K562 (cell line): ENCODE measurements around the gene UPK2. TPM values are rescaled to one million over a fixed set of nuclear protein-coding genes. Genes with fewer than 3 reads are reported as not detected.

Source experiments
- BHLHE40 ChIP-seq: IDR thresholded peaks from 2 replicates; pipeline ENCODE4 v1.6.1; 2011; ENCODE audit warnings: low read length, improper control_type of control experiment
- BRD9 ChIP-seq: fragments of 450-650 bp; IDR thresholded peaks from 2 replicates; pipeline ENCODE4 v1.6.1; 2018; ENCODE audit warnings: low read depth; ENCODE audit not compliant: partially characterized antibody
- DPF2 ChIP-seq: fragments of 450-650 bp; IDR thresholded peaks from 2 replicates; pipeline ENCODE4 v1.6.1; 2016
- KAT7 ChIP-seq: sonication (generic); formaldehyde crosslinking; IDR thresholded peaks from 2 replicates; pipeline ENCODE4 v1.8.0; 2022; ENCODE audit warnings: missing genetic modification reagents, mild to moderate bottlenecking, borderline replicate concordance
- KDM1A ChIP-seq, 2 experiments: fragments of 450-650 bp; IDR thresholded peaks; 2 replicates each; pipeline ENCODE4 v1.6.1; 2016; ENCODE audit warnings: mild to moderate bottlenecking in 2 of 2
- L3MBTL2 ChIP-seq: fragments of 450-650 bp; IDR thresholded peaks from 2 replicates; pipeline ENCODE4 v1.6.1; 2016; ENCODE audit warnings: mild to moderate bottlenecking, moderate library complexity
- RBM17 ChIP-seq: fragments of 200-400 bp; formaldehyde crosslinking; IDR thresholded peaks from 2 replicates; pipeline ENCODE4 v1.6.1; 2017; ENCODE audit warnings: low read depth, mild to moderate bottlenecking, low read length, borderline replicate concordance
- TRIM28 ChIP-seq: fragments of 450-650 bp; IDR thresholded peaks from 2 replicates; pipeline ENCODE4 v1.6.1; 2017
- ZBED1 ChIP-seq: IDR thresholded peaks from 2 replicates; pipeline ENCODE4 v1.6.1; 2014
- ZNF133 ChIP-seq: fragments of 250-450 bp; sonication (Bioruptor Pico); IDR thresholded peaks from 2 replicates; pipeline ENCODE4 v1.4.0; 2020; ENCODE audit warnings: mild to moderate bottlenecking
- ZNF766 ChIP-seq: fragments of 200-800 bp; sonication (Bioruptor generic); conservative IDR thresholded peaks from 2 replicates; pipeline ENCODE4 v1.6.1; 2016; ENCODE audit warnings: missing genetic modification characterization, missing compliant biosample characterization
- polyA plus RNA-seq, 8 experiments: library from polyadenylated mRNA; depleted of rRNA in 4 of 8; stranded (reverse) in 5 of 8; unstranded in 3 of 8; fragments of >200 nt; fragmentation: Nextera tagmentation in 2 of 8; fragmentation: Illumina TruSeq in 1 of 8; extraction: Ambion mirVana in 2 of 8; extraction: Trizol in 1 of 8; gene quantifications; 2 replicates each; pipeline versions ENCODE4 v1.2.1 to v1.2.3, GENCODE V29; 2011 to 2014; ENCODE audit warnings: inconsistent platforms in 1 of 8, missing spikeins in 1 of 8
- total RNA-seq, 7 experiments: library from RNA; depleted of rRNA in 6 of 7; stranded (reverse); fragments of >200 nt in 6 of 7; fragmentation: Illumina TruSeq in 2 of 7; extraction: Trizol in 2 of 7; gene quantifications; 2 replicates each; pipeline versions ENCODE4 v1.2.1 to v1.2.3, GENCODE V29; 2011 to 2021; ENCODE audit warnings: low replicate concordance in 1 of 7
- TF ChIP-seq, protein P1 (sequence below): fragments of 250-450 bp; sonication (Bioruptor Pico); IDR thresholded peaks from 2 replicates; pipeline ENCODE4 v1.4.0; 2020
- TF ChIP-seq, protein P2 (sequence below): fragments of 250-450 bp; sonication (Bioruptor Pico); IDR thresholded peaks from 2 replicates; pipeline ENCODE4 v1.5.0; 2020; ENCODE audit warnings: mild to moderate bottlenecking
- TF ChIP-seq, protein P3 (sequence below): fragments of 450-650 bp; formaldehyde crosslinking; conservative IDR thresholded peaks from 2 replicates; pipeline ENCODE4 v1.4.0; 2022; ENCODE audit warnings: mild to moderate bottlenecking, missing genetic modification characterization
- TF ChIP-seq, protein P4 (sequence below): sonication (generic); IDR thresholded peaks from 2 replicates; pipeline ENCODE4 v1.6.1; 2016
- TF ChIP-seq, protein P5 (sequence below): fragments of 450-650 bp; conservative IDR thresholded peaks from 2 replicates; pipeline ENCODE4 v1.6.1; 2016; ENCODE audit warnings: missing genetic modification characterization, low read depth, mild to moderate bottlenecking, control low read depth, missing compliant biosample characterization

The UPK2 gene
- total and polyA plus RNA-seq, 9 of the 15 experiments (the other 6 are each of a cell fraction or from before 2014, with no cell fraction given), result not detected

DNA sequence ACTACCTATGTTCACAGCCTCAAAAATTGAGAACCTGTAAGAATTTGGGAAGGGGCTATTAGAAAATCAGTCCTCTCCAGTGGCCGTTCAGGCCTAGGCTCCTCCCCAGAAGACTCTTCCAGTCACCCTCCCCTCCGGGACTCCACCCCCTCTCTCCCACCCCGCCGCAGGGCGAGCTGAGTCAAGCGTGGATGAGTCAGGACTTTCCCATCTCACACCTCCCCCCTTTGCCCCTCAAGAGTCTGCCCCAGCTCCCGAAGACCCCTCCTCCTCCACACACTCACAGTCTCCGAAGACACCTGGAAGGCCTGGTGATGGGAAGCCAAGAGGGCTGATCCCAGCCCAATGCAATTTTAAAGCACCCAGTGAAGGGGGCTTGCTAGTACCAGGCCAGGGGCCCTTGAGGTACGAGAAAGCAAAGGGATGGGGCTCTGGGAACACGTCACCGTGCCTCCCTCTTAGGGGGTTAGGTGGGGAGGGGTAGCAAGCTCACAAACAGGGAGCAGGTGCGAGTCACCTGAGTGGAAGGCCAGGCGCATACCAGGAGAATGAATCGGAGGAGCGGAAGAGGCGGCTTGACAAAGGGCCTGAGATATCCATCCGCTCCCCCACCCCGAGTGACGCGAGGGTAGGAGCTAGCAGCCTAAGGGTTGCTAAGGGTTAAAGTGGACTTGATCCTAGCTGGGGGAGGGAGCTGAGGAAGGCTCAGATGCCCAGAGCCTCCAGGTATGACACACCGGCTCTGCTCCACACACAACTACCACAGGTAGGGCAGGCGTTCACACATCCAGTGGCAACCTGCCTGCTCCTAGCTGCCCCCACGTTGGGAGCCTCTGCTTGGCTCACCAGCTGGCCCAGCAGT, 44.0 kb upstream of the UPK2 start (continued):
- TF ChIP-seq ZNF133 (CRISPR knock-in tag) (no peak), KAT7 (CRISPR knock-in tag) (peak; percentile 71), DPF2 (peak; percentile 98), KDM1A (IDR thresholded peaks at IDR 0.05) (no peak), ZBED1 (no peak), TRIM28 (no peak), BHLHE40 (peak; percentile 67; the same call in 1 of the 2 replicates), L3MBTL2 (peak; percentile 60), ZNF766 (no peak), RBM17 (no peak), BRD9 (peak; percentile 95)
- TF ChIP-seq, protein P1, sequence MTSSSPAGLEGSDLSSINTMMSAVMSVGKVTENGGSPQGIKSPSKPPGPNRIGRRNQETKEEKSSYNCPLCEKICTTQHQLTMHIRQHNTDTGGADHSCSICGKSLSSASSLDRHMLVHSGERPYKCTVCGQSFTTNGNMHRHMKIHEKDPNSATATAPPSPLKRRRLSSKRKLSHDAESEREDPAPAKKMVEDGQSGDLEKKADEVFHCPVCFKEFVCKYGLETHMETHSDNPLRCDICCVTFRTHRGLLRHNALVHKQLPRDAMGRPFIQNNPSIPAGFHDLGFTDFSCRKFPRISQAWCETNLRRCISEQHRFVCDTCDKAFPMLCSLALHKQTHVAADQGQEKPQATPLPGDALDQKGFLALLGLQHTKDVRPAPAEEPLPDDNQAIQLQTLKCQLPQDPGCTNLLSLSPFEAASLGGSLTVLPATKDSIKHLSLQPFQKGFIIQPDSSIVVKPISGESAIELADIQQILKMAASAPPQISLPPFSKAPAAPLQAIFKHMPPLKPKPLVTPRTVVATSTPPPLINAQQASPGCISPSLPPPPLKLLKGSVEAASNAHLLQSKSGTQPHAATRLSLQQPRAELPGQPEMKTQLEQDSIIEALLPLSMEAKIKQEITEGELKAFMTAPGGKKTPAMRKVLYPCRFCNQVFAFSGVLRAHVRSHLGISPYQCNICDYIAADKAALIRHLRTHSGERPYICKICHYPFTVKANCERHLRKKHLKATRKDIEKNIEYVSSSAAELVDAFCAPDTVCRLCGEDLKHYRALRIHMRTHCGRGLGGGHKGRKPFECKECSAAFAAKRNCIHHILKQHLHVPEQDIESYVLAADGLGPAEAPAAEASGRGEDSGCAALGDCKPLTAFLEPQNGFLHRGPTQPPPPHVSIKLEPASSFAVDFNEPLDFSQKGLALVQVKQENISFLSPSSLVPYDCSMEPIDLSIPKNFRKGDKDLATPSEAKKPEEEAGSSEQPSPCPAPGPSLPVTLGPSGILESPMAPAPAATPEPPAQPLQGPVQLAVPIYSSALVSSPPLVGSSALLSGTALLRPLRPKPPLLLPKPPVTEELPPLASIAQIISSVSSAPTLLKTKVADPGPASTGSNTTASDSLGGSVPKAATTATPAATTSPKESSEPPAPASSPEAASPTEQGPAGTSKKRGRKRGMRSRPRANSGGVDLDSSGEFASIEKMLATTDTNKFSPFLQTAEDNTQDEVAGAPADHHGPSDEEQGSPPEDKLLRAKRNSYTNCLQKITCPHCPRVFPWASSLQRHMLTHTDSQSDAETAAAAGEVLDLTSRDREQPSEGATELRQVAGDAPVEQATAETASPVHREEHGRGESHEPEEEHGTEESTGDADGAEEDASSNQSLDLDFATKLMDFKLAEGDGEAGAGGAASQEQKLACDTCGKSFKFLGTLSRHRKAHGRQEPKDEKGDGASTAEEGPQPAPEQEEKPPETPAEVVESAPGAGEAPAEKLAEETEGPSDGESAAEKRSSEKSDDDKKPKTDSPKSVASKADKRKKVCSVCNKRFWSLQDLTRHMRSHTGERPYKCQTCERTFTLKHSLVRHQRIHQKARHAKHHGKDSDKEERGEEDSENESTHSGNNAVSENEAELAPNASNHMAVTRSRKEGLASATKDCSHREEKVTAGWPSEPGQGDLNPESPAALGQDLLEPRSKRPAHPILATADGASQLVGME (CRISPR knock-in tag), result no peak
- TF ChIP-seq, protein P2, sequence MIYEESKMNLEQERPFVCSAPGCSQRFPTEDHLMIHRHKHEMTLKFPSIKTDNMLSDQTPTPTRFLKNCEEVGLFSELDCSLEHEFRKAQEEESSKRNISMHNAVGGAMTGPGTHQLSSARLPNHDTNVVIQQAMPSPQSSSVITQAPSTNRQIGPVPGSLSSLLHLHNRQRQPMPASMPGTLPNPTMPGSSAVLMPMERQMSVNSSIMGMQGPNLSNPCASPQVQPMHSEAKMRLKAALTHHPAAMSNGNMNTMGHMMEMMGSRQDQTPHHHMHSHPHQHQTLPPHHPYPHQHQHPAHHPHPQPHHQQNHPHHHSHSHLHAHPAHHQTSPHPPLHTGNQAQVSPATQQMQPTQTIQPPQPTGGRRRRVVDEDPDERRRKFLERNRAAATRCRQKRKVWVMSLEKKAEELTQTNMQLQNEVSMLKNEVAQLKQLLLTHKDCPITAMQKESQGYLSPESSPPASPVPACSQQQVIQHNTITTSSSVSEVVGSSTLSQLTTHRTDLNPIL (CRISPR knock-in tag), result no peak
- TF ChIP-seq, protein P3, sequence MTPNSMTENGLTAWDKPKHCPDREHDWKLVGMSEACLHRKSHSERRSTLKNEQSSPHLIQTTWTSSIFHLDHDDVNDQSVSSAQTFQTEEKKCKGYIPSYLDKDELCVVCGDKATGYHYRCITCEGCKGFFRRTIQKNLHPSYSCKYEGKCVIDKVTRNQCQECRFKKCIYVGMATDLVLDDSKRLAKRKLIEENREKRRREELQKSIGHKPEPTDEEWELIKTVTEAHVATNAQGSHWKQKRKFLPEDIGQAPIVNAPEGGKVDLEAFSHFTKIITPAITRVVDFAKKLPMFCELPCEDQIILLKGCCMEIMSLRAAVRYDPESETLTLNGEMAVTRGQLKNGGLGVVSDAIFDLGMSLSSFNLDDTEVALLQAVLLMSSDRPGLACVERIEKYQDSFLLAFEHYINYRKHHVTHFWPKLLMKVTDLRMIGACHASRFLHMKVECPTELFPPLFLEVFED (CRISPR knock-in tag), result no peak
- TF ChIP-seq, protein P4, sequence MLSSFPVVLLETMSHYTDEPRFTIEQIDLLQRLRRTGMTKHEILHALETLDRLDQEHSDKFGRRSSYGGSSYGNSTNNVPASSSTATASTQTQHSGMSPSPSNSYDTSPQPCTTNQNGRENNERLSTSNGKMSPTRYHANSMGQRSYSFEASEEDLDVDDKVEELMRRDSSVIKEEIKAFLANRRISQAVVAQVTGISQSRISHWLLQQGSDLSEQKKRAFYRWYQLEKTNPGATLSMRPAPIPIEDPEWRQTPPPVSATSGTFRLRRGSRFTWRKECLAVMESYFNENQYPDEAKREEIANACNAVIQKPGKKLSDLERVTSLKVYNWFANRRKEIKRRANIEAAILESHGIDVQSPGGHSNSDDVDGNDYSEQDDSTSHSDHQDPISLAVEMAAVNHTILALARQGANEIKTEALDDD, result no peak
- TF ChIP-seq, protein P5, sequence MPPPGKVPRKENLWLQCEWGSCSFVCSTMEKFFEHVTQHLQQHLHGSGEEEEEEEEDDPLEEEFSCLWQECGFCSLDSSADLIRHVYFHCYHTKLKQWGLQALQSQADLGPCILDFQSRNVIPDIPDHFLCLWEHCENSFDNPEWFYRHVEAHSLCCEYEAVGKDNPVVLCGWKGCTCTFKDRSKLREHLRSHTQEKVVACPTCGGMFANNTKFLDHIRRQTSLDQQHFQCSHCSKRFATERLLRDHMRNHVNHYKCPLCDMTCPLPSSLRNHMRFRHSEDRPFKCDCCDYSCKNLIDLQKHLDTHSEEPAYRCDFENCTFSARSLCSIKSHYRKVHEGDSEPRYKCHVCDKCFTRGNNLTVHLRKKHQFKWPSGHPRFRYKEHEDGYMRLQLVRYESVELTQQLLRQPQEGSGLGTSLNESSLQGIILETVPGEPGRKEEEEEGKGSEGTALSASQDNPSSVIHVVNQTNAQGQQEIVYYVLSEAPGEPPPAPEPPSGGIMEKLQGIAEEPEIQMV (tag), result no peak
